Sigmoid colon (tissue), 7 donors: ENCODE measurements around the gene TRAFD1. TPM values are rescaled to one million over a fixed set of nuclear protein-coding genes. Genes with fewer than 3 reads are reported as not detected.
"Not testable (repeated sequence)": the region's sequence is repeated elsewhere in the genome, so short reads cannot be mapped to it uniquely, and the experiment has no call there.

Experiments used
- DNase-seq: peaks from one replicate; pipeline ENCODE4 v3.0.0-alpha.2; 2019
- H3K27ac ChIP-seq, 4 donors: fragments of 200-600 bp; sonication (generic); one replicate each; pipeline ENCODE4 v1.5.1; 2016 to 2019; ENCODE audit warnings: mild to moderate bottlenecking in 1 of 4
- H3K27me3 ChIP-seq, 3 donors: fragments of 200-600 bp; sonication (generic); one replicate each; pipeline ENCODE4 v1.5.1; 2019; ENCODE audit warnings: mild to moderate bottlenecking in 1 of 3
- H3K36me3 ChIP-seq, 4 donors: fragments of 200-600 bp; sonication (generic); one replicate each; pipeline ENCODE4 v1.5.1; 2016 to 2019
- H3K4me1 ChIP-seq, 4 donors: fragments of 200-600 bp; sonication (generic); one replicate each; pipeline ENCODE4 v1.5.1; 2017 to 2019
- H3K4me3 ChIP-seq, 4 donors: fragments of 200-600 bp; sonication (generic); one replicate each; pipeline ENCODE4 v1.5.1; 2017 to 2019; ENCODE audit warnings: mild to moderate bottlenecking in 2 of 4, moderate library complexity in 1 of 4
- H3K9me3 ChIP-seq, 4 donors: fragments of 200-600 bp in 3 of 4; sonication (generic) in 3 of 4; one replicate each; pipeline versions ENCODE4 v1.5.1 to v1.6.1; 2013 to 2019
- EP300 ChIP-seq, 4 donors: sonication (generic); formaldehyde crosslinking; IDR thresholded peaks; one replicate each; pipeline ENCODE4 v1.6.1; 2017; ENCODE audit warnings: antibody characterized with exemption in 4 of 4
- POLR2A ChIP-seq, 2 donors: fragments of 450-650 bp; IDR thresholded peaks; one replicate each; pipeline ENCODE4 v1.6.1; 2016; ENCODE audit warnings: antibody characterized with exemption in 2 of 2, mild to moderate bottlenecking in 2 of 2, moderate library complexity in 2 of 2
- POLR2AphosphoS5 ChIP-seq, 4 donors: sonication (generic); formaldehyde crosslinking; IDR thresholded peaks; one replicate each; pipeline ENCODE4 v1.6.1; 2017; ENCODE audit warnings: antibody characterized with exemption in 4 of 4
- WGBS, 2 donors: extraction: QIAGEN DNeasy Blood & Tissue Kit; methylation state at CpG; one replicate each; pipeline ENCODE4 v1.1.7; 2013; 5-methylcytosine and 5-hydroxymethylcytosine counted together
- intact Hi-C: fragments of 100-400 bp; cut with DNase I; formaldehyde crosslinking; loops from one replicate; pipeline ENCODE4 v1.15.1; 2023
- polyA plus RNA-seq, 3 donors: library from polyadenylated mRNA; stranded (reverse); fragments of 200-250 nt; gene quantifications; one replicate each; pipeline ENCODE4 v1.2.3, GENCODE V29; 2013
- total RNA-seq, 4 donors: library from RNA; depleted of rRNA; stranded (reverse); fragments of >200 nt; gene quantifications; one replicate each; pipeline ENCODE4 v1.1.0, GENCODE V29; 2016
- TF ChIP-seq, protein P1 (sequence below), 4 experiments: fragments of 450-650 bp in 3 of 4; fragments of 200-600 bp in 1 of 4; IDR thresholded peaks; one replicate each; pipeline ENCODE4 v1.5.1; 2016 to 2019; ENCODE audit warnings: antibody characterized with exemption in 4 of 4, mild to moderate bottlenecking in 3 of 4, moderate library complexity in 2 of 4
- donor health status: healthy with polysubstance abuse.
- donor health status: Bipolar disorder and iron deficiency.
- donor health status: healthy.

The TRAFD1 gene
- total and polyA plus RNA-seq, 7 donors: 17.4 to 90.8 (median 42.1) TPM

GRCh38 chr12:112149596-112149995, 24.2 kb downstream of the TRAFD1 start:
- no peak overlapping the region for H3K4me3 ChIP-seq
- H3K27me3 ChIP-seq: no peaks in the 10 kb centered on the region
- no peak for DNase-seq
- 84 to 88% methylated on average over 5 of the region's 5 CpGs for WGBS, 2 donors
- no peaks in the 10 kb centered on the region for H3K9me3 ChIP-seq
- TF ChIP-seq, protein P1, sequence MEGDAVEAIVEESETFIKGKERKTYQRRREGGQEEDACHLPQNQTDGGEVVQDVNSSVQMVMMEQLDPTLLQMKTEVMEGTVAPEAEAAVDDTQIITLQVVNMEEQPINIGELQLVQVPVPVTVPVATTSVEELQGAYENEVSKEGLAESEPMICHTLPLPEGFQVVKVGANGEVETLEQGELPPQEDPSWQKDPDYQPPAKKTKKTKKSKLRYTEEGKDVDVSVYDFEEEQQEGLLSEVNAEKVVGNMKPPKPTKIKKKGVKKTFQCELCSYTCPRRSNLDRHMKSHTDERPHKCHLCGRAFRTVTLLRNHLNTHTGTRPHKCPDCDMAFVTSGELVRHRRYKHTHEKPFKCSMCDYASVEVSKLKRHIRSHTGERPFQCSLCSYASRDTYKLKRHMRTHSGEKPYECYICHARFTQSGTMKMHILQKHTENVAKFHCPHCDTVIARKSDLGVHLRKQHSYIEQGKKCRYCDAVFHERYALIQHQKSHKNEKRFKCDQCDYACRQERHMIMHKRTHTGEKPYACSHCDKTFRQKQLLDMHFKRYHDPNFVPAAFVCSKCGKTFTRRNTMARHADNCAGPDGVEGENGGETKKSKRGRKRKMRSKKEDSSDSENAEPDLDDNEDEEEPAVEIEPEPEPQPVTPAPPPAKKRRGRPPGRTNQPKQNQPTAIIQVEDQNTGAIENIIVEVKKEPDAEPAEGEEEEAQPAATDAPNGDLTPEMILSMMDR (IDR thresholded peaks at IDR 0.05): no peak
- TF ChIP-seq POLR2AphosphoS5 (IDR thresholded peaks at IDR 0.05): no peak
- no peak for TF ChIP-seq POLR2A (IDR thresholded peaks at IDR 0.05)
- TF ChIP-seq EP300 (IDR thresholded peaks at IDR 0.05): no peak
- intact Hi-C loops: no loop called here
- H3K4me1 ChIP-seq: peaks cover 0 to 5% (median 2%) of the 10 kb centered on the region in 4 donors
- H3K36me3 ChIP-seq: peaks cover 40 to 99% (median 76%) of the 10 kb centered on the region in 4 donors
- H3K27ac ChIP-seq: no peak overlapping the region

GRCh38 chr12:112151766-112152541, 26.6 kb downstream of the TRAFD1 start:
- H3K4me1 ChIP-seq: peaks cover 0 to 5% (median 2%) of the 10 kb centered on the region in 4 donors
- TF ChIP-seq EP300 (IDR thresholded peaks at IDR 0.05) (no peak), POLR2A (IDR thresholded peaks at IDR 0.05) (no peak), POLR2AphosphoS5 (IDR thresholded peaks at IDR 0.05) (no peak)
- TF ChIP-seq, protein P1 (IDR thresholded peaks at IDR 0.05): no peak
- WGBS, 2 donors: 85 to 91% methylated on average over 11 of the region's 11 CpGs
- peaks cover 39 to 81% (median 59%) of the 10 kb centered on the region in 4 donors for H3K36me3 ChIP-seq
- H3K27ac ChIP-seq: no peak overlapping the region
- H3K4me3 ChIP-seq: no peak overlapping the region
- H3K27me3 ChIP-seq: no peaks in the 10 kb centered on the region
- intact Hi-C loops: loop anchor here (10.0 kb wide), 1 partner anchor 87 kb away; no protein-coding TSS in a partner anchor
- no peaks in the 10 kb centered on the region for H3K9me3 ChIP-seq
- no peak for DNase-seq

DNA sequence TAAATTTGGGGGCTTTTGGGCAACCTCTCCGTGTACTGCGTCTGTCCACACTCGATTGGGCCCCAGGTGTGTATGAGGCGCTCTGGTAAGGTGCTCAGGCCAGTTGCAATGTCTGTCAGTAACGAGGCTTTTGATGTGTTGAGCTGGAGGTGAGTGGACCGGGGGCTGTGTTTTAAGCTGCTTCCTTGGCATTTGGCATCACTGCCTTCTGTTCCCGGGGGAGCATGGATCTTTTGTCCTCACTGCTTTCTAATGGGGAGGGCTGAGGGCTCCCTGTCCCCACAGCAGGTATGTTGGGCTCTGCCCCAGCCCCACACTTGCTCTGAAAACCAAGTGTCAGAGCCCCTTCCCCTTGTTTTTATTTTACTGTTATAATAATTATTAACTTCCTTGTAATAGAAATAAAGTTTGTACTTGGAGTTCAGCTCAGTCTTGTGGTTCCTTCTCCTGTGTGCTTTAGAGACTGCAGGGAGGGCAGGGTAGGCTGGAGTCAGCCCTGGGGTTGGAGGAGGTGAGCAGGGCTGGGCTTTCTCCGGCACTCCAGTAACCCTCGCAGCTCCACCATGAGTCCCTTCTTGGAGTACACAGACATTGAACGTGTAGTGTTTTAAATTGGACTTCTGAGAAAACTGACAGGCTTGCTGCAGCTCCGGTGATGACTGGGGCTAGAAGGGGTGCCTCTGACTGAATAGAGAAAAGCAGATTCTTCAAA, 28.0 kb downstream of the TRAFD1 start:
- Histone ChIP-seq H3K27ac (no peak overlapping the region), H3K36me3 (peaks cover 36 to 78% (median 56%) of the 10 kb centered on the region in 4 donors), H3K27me3 (no peaks in the 10 kb centered on the region), H3K4me3 (no peak overlapping the region), H3K9me3 (no peaks in the 10 kb centered on the region), H3K4me1 (no peaks in the 10 kb centered on the region)
- DNase-seq: no peak
- TF ChIP-seq POLR2AphosphoS5 (IDR thresholded peaks at IDR 0.05): no peak
- TF ChIP-seq POLR2A (IDR thresholded peaks at IDR 0.05): no peak
- TF ChIP-seq, protein P1 (IDR thresholded peaks at IDR 0.05): no peak
- TF ChIP-seq EP300 (IDR thresholded peaks at IDR 0.05): no peak
- 91 to 92% methylated on average over 11 of the region's 11 CpGs for WGBS, 2 donors
- intact Hi-C loops: loop anchor here (10.0 kb wide), 1 partner anchor 89 kb away; no protein-coding TSS in a partner anchor

DNA sequence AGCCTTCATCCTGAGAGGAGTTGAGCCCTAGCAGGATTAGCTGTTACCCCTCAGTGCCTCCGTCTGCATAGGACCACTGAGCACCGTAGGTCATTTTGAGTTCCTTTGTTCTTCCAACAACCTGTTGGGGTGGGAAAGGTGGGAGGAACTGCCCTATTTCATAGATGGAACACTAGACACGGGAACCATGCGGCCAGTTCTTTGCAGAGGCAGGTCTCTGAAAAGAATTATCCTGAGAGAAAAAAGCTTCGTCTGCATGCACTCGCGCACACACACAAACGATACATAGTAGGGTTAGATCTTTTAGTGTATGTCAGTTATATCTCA, 28.5 kb downstream of the TRAFD1 start:
- H3K36me3 ChIP-seq: peaks cover 37 to 78% (median 56%) of the 10 kb centered on the region in 4 donors
- H3K9me3 ChIP-seq: no peaks in the 10 kb centered on the region
- H3K27me3 ChIP-seq: no peaks in the 10 kb centered on the region
- no peak overlapping the region for H3K4me3 ChIP-seq
- no peak overlapping the region for H3K27ac ChIP-seq
- no peaks in the 10 kb centered on the region for H3K4me1 ChIP-seq
- 92 to 95% methylated on average over 8 of the region's 8 CpGs for WGBS, 2 donors
- intact Hi-C loops: loop anchor here (10.0 kb wide), 1 partner anchor 89 kb away; no protein-coding TSS in a partner anchor
- no peak for DNase-seq
- TF ChIP-seq POLR2AphosphoS5 (IDR thresholded peaks at IDR 0.05) (no peak), EP300 (IDR thresholded peaks at IDR 0.05) (no peak), POLR2A (IDR thresholded peaks at IDR 0.05) (no peak)
- TF ChIP-seq, protein P1 (IDR thresholded peaks at IDR 0.05): no peak

GRCh38 chr12:112158461-112159145, 33.2 kb downstream of the TRAFD1 start:
- H3K4me3 ChIP-seq, H3K4me1 ChIP-seq, H3K27me3 ChIP-seq, H3K9me3 ChIP-seq, H3K27ac ChIP-seq: not testable (repeated sequence)
- WGBS, 2 donors: 82 to 93% methylated on average over 11 of the region's 11 CpGs
- H3K36me3 ChIP-seq: peaks cover 32 to 78% (median 44%) of the 10 kb centered on the region in 4 donors
- intact Hi-C loops: loop anchor here (10.0 kb wide), 1 partner anchor 94 kb away; no protein-coding TSS in a partner anchor
- peak; percentile 34 for DNase-seq
